ENCODE measurements around the gene OR52E6.

- TF ChIP-seq POLR2A (IDR thresholded peaks at IDR 0.05; ENCODE audit: low read depth, low read length) = no peak
- no peak for TF ChIP-seq TAF1 (IDR thresholded peaks at IDR 0.05; ENCODE audit: low read depth, low read length)
- no peak for TF ChIP-seq POLR2AphosphoS5 (IDR thresholded peaks at IDR 0.05; ENCODE audit: low read depth, low read length)
- TF ChIP-seq PAX5 (IDR thresholded peaks at IDR 0.05; ENCODE audit: insufficient read depth, low read length, severe bottlenecking) = no peak
- no peak for TF ChIP-seq SPI1 (IDR thresholded peaks at IDR 0.05; ENCODE audit: low read depth, low read length)
Observed at GRCh38 chr11:5880329-5880728, 38.6 kb upstream of the OR52E6 start, which contains the start of gene OR52E4.
